ENCODE measurements around the gene PLXDC2.

- TF ChIP-seq CTCF (conservative IDR thresholded peaks at IDR 0.05; ENCODE audit: low read depth, low read length), result no peak
- TF ChIP-seq EZH2 (IDR thresholded peaks at IDR 0.05; ENCODE audit: low read length, unreplicated experiment), result no peak
Measured at GRCh38 chr10:19869370-19869769, 53.1 kb downstream of the PLXDC2 start.
